NCI-H1436 (cell line): ENCODE results near the gene DNAJC24.
A peak's percentile ranks its signal among the peaks of the same experiment; 100 is the strongest.
"Not testable (repeated sequence)": the region's sequence is repeated elsewhere in the genome, so short reads cannot be mapped to it uniquely, and the experiment has no call there.

Source experiments
- DNase-seq: peaks from one replicate; lab custom pipeline; 2025; lab: John Stamatoyannopoulos, UW

Gene DNAJC24

GRCh38 chr11:31369348-31370329 is at the start of gene DNAJC24, which contains the start of gene DCDC1:
Gene DNAJC24, plus strand, starts transcription at chr11:31369860. Its CDS starts 889 bp downstream, at chr11:31370749.
Gene DCDC1, minus strand, starts transcription at chr11:31369739. Its CDS starts 41,459 bp downstream, at chr11:31328280.
- peak; percentile 90 for DNase-seq

- not testable (repeated sequence) for DNase-seq
Measured at GRCh38 chr11:31321494-31321893, 48.2 kb upstream of the DNAJC24 start.

GRCh38 chr11:31323145-31323544 is 46.5 kb upstream of the DNAJC24 start:
- DNase-seq: no peak

- DNase-seq: no peak
Measured at GRCh38 chr11:31325160-31325559, 44.5 kb upstream of the DNAJC24 start.

- DNase-seq: no peak
Measured at GRCh38 chr11:31326470-31327148, 43.1 kb upstream of the DNAJC24 start.

- DNase-seq: no peak
Measured at GRCh38 chr11:31327417-31327816, 42.2 kb upstream of the DNAJC24 start.

- no peak for DNase-seq
Measured at GRCh38 chr11:31328697-31329096, 41.0 kb upstream of the DNAJC24 start.

- DNase-seq: no peak
Measured at GRCh38 chr11:31337806-31338205, 31.9 kb upstream of the DNAJC24 start.

- DNase-seq: no peak
Measured at GRCh38 chr11:31340903-31341572, 28.6 kb upstream of the DNAJC24 start.

- DNase-seq: no peak
Measured at GRCh38 chr11:31351168-31351567, 18.5 kb upstream of the DNAJC24 start.

- DNase-seq: no peak
Measured at GRCh38 chr11:31355131-31355530, 14.5 kb upstream of the DNAJC24 start.

- no peak for DNase-seq
Measured at GRCh38 chr11:31355817-31356216, 13.8 kb upstream of the DNAJC24 start.

- DNase-seq: no peak
Measured at GRCh38 chr11:31361743-31362142, 7.9 kb upstream of the DNAJC24 start.

GRCh38 chr11:31366795-31367194 is 2.9 kb upstream of the DNAJC24 start:
- DNase-seq: no peak

- DNase-seq: no peak
Measured at GRCh38 chr11:31375879-31376278, 6.2 kb downstream of the DNAJC24 start.

- no peak for DNase-seq
Measured at GRCh38 chr11:31383116-31383515, 13.5 kb downstream of the DNAJC24 start.

- no peak for DNase-seq
Measured at GRCh38 chr11:31387379-31387778, 17.7 kb downstream of the DNAJC24 start.

GRCh38 chr11:31397239-31397834 is 27.7 kb downstream of the DNAJC24 start:
- peak; percentile 32 for DNase-seq

GRCh38 chr11:31404614-31405013 is 35.0 kb downstream of the DNAJC24 start:
- no peak for DNase-seq

- no peak for DNase-seq
Measured at GRCh38 chr11:31408201-31408600, 38.5 kb downstream of the DNAJC24 start.

GRCh38 chr11:31412946-31413345 is 43.3 kb downstream of the DNAJC24 start:
- DNase-seq: no peak

GRCh38 chr11:31414338-31414737 is 44.7 kb downstream of the DNAJC24 start:
- no peak for DNase-seq
